Measurements from ENCODE around the gene CA12. TPM values are rescaled to one million over a fixed set of nuclear protein-coding genes. Genes with fewer than 3 reads are reported as not detected.

The CA12 gene
- total RNA-seq, 2 donors from 2014 or later = 1.3 to 5.5 TPM

GRCh38 chr15:63390689-63391088, 9.0 kb upstream of the CA12 start:
- no peak for DNase-seq (ENCODE audit: low spot score)
- no peaks in the 10 kb centered on the region for H3K36me3 ChIP-seq
- peaks cover 0 to 9% of the 10 kb centered on the region in 2 donors for H3K4me1 ChIP-seq
- H3K4me3 ChIP-seq = no peak overlapping the region
- no peak overlapping the region for H3K27ac ChIP-seq
- no peaks in the 10 kb centered on the region for H3K27me3 ChIP-seq
- no peaks in the 10 kb centered on the region for H3K9me3 ChIP-seq
- TF ChIP-seq CTCF (IDR thresholded peaks at IDR 0.05) = no peak

DNA sequence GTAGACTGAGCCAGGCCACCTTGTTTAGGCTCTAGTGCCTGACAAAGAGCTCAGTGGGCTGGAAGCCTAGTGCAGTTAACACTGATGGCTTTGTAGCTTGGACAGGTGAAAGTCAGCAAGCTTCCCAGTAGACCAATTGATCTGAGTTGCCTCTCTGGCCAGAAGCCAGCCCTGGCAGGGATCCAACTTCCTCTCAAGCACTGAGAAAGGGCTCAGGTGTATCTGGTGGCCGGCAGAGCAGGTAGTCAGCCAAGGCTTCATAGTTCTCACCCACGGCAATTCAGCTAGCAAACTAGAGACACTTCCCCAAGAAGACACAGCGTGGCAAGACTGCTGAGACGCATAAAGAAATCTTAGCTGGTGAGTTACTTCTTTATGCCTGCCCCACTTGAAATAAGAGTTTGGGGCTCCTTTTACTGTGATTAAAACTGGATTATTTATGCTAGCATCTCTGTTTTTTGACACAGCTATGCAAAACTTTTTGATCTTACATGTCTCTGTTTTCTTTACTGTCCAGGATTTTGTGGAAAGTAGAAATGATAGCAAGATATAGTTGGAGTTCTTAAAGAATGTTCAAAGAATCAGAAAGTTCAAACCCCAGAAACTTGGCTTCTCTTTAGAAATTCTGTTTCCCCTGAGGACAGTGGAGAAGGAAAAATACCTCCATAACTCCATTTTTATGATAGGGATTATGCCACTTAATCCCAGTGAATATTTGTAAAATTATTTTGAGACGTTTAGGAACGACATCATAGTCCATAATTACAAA, 8.4 kb upstream of the CA12 start:
- no peaks in the 10 kb centered on the region for H3K36me3 ChIP-seq
- H3K9me3 ChIP-seq = no peaks in the 10 kb centered on the region
- H3K4me3 ChIP-seq = no peak overlapping the region
- H3K27me3 ChIP-seq = no peaks in the 10 kb centered on the region
- H3K4me1 ChIP-seq = peaks cover 0 to 9% of the 10 kb centered on the region in 2 donors
- DNase-seq (ENCODE audit: low spot score) = no peak
- H3K27ac ChIP-seq = no peak overlapping the region
- no peak for TF ChIP-seq CTCF (IDR thresholded peaks at IDR 0.05)

DNA sequence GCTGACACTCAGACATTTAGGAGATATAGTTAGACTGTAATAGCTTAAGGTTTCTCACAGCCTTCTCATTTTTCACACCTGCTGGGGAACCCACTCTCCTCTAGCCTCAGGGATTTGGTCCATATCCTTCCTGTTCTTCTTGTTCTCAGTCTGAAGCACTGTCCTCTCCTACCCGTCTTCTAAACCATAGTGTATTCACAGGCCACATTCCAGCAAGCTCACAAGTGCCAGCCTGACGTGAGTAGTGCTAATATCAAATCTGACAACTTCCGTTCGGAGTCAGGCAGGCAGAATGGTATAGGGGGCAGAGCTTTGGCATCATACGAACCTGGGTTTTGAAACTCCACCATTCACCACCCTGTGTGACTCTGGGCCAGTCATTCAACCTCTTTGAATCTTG, 6.9 kb upstream of the CA12 start:
- Histone ChIP-seq H3K4me1 (peaks cover 0 to 9% of the 10 kb centered on the region in 2 donors), H3K27me3 (no peaks in the 10 kb centered on the region), H3K4me3 (no peak overlapping the region), H3K9me3 (no peaks in the 10 kb centered on the region), H3K27ac (no peak overlapping the region), H3K36me3 (no peaks in the 10 kb centered on the region)
- DNase-seq (ENCODE audit: low spot score) = no peak
- TF ChIP-seq CTCF (IDR thresholded peaks at IDR 0.05) = no peak

- Histone ChIP-seq H3K4me1 (peaks cover 0 to 9% of the 10 kb centered on the region in 2 donors), H3K27me3 (no peaks in the 10 kb centered on the region), H3K36me3 (no peaks in the 10 kb centered on the region), H3K27ac (no peak overlapping the region), H3K4me3 (no peak overlapping the region), H3K9me3 (no peaks in the 10 kb centered on the region)
- no peak for DNase-seq (ENCODE audit: low spot score)
- TF ChIP-seq CTCF (IDR thresholded peaks at IDR 0.05) = no peak
These were observed 6.3 kb upstream of the CA12 start for GRCh38 chr15:63387748-63388493.

GRCh38 chr15:63385911-63386531, 4.4 kb upstream of the CA12 start:
- TF ChIP-seq CTCF (IDR thresholded peaks at IDR 0.05) = no peak
- no peaks in the 10 kb centered on the region for H3K9me3 ChIP-seq
- DNase-seq (ENCODE audit: low spot score) = no peak

More at GRCh38 chr15:63385911-63386531, 4.4 kb upstream of the CA12 start:
- no peaks in the 10 kb centered on the region for H3K36me3 ChIP-seq
- no peak overlapping the region for H3K27ac ChIP-seq
- peaks cover 0 to 15% of the 10 kb centered on the region in 2 donors for H3K4me1 ChIP-seq
- no peaks in the 10 kb centered on the region for H3K27me3 ChIP-seq
- no peak overlapping the region for H3K4me3 ChIP-seq

Data from right atrium auricular region (tissue), 2 donors.